GM12872 (cell line): ENCODE results near the gene ZFR2.
A peak's percentile ranks its signal among the peaks of the same experiment; 100 is the strongest.

Experiments
- TF ChIP-seq, protein P1 (sequence below): IDR thresholded peaks from 3 replicates; pipeline ENCODE4 v1.5.1; 2011; ENCODE audit warnings: low read depth, mild to moderate bottlenecking, low read length, moderate library complexity; ENCODE audit not compliant: insufficient read depth

Gene ZFR2

DNA sequence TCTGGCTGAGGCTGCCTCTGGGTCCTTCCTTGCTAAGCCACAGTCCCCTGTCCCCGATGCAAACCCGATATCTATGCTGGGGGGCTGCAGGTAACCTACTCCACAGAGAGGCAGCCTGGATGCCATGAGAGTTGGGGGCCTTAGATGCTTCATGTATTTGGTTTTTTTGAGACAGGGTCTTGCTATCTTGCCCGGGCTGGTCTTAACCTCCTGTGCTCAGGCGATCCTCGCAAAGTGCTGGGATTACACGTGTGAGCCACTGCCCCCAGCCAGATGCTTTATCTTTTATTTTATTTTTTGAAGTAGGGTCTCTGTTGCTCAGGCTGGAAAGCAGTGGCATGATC, 13.2 kb upstream of the ZFR2 start:
- TF ChIP-seq, protein P1, sequence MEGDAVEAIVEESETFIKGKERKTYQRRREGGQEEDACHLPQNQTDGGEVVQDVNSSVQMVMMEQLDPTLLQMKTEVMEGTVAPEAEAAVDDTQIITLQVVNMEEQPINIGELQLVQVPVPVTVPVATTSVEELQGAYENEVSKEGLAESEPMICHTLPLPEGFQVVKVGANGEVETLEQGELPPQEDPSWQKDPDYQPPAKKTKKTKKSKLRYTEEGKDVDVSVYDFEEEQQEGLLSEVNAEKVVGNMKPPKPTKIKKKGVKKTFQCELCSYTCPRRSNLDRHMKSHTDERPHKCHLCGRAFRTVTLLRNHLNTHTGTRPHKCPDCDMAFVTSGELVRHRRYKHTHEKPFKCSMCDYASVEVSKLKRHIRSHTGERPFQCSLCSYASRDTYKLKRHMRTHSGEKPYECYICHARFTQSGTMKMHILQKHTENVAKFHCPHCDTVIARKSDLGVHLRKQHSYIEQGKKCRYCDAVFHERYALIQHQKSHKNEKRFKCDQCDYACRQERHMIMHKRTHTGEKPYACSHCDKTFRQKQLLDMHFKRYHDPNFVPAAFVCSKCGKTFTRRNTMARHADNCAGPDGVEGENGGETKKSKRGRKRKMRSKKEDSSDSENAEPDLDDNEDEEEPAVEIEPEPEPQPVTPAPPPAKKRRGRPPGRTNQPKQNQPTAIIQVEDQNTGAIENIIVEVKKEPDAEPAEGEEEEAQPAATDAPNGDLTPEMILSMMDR: no peak

- TF ChIP-seq, protein P1: no peak
Measured at GRCh38 chr19:3881272-3882040, 12.6 kb upstream of the ZFR2 start.

- TF ChIP-seq, protein P1: no peak
Measured at GRCh38 chr19:3880471-3881271, 11.8 kb upstream of the ZFR2 start, which contains the start of gene ATCAY. Gene ATCAY (plus strand): TSS chr19:3880685. CDS start chr19:3885768, 5,083 bp downstream.

DNA sequence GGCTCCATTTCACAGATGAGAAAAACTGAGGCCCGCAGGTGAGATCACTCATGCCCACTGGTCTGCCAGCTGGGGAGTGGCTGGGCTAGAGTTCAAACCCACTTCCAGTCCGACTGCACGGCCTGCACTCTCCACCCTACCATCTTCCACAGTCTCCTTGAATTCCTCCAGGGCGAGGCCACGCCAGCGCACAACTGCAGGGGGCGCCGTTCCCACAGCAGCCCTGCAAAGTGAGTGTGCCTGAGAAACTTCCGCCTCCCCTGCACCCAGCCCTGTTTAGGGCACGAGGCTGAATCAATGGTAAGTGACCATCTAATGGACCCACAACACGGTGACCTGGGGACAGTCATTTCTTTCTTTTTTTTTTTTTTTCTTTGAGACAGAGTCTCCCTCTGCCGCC, 10.8 kb upstream of the ZFR2 start:
- TF ChIP-seq, protein P1: peak; percentile 40; the same call in 2 of the 3 replicates

- TF ChIP-seq, protein P1: no peak
Measured at GRCh38 chr19:3873151-3873550, 4.3 kb upstream of the ZFR2 start.

GRCh38 chr19:3867971-3868769, 668 bp downstream of the ZFR2 start:
- TF ChIP-seq, protein P1: no peak
